Endothelial cell of umbilical vein (primary cell): ENCODE data around the gene ZBTB18. TPM values are rescaled to one million over a fixed set of nuclear protein-coding genes. Genes with fewer than 3 reads are reported as not detected.

ENCODE experiments used
- BruUV-seq: library from RNA; stranded (reverse); fragments of 400-500 nt; replicated peaks from 2 replicates; lab custom pipeline; 2021; lab: Mats Ljungman, UMichigan
- CTCF ChIA-PET: fragments of 300-600, 350-600 bp; sonication (Branson Sonifier 250); formaldehyde crosslinking; loops from one replicate; lab custom pipeline; 2021; ENCODE audit warnings: antibody characterized with exemption, inconsistent platforms; lab: Charles Lee
- POLR2A ChIA-PET: fragments of 300-600, 350-600 bp; sonication (Branson Sonifier 250); formaldehyde crosslinking; loops from one replicate; lab custom pipeline; 2021; ENCODE audit warnings: antibody characterized with exemption, inconsistent platforms; lab: Charles Lee
- DNase-seq: peaks from one replicate; pipeline ENCODE4 v3.0.0-alpha.2; 2011; ENCODE audit warnings: low read depth, low spot score
- FAIRE-seq: peaks from 2 replicates; lab custom pipeline; 2011; peaks lifted over from hg19 to GRCh38; lab: Jason Lieb, UNC
- H2AFZ ChIP-seq: 2 replicates; pipeline ENCODE4 v1.6.0; 2012; ENCODE audit warnings: low read depth, low read length, control low read depth, inconsistent platforms
- H3K27ac ChIP-seq: 2 replicates; pipeline ENCODE4 v1.5.1; 2011; ENCODE audit warnings: low read depth, mild to moderate bottlenecking, control low read depth, low read length, moderate library complexity; ENCODE audit not compliant: insufficient read depth
- H3K27me3 ChIP-seq, 2 experiments: 2 replicates each; pipeline versions ENCODE4 v1.6.0 to v1.6.1; 2011; ENCODE audit warnings: low read length in 2 of 2, mixed read lengths in 1 of 2; ENCODE audit not compliant: control insufficient read depth in 2 of 2, insufficient read depth in 2 of 2
- H3K36me3 ChIP-seq, 2 experiments: 2 replicates in 1 of 2; 3 replicates in 1 of 2; pipeline ENCODE4 v1.5.1; 2011; ENCODE audit warnings: low read length in 2 of 2, mild to moderate bottlenecking in 1 of 2, moderate library complexity in 1 of 2; ENCODE audit not compliant: control insufficient read depth in 2 of 2, insufficient read depth in 2 of 2; ENCODE audit errors: extremely low read depth in 1 of 2
- H3K4me1 ChIP-seq: 3 replicates; pipeline ENCODE4 v1.5.1; 2011; ENCODE audit warnings: mild to moderate bottlenecking, low read length; ENCODE audit not compliant: control insufficient read depth, insufficient read depth; ENCODE audit errors: extremely low read depth
- H3K4me2 ChIP-seq: 2 replicates; pipeline ENCODE4 v1.6.1; 2011; ENCODE audit warnings: low read length, control low read depth, mixed read lengths; ENCODE audit not compliant: insufficient read depth
- H3K4me3 ChIP-seq, 3 experiments: fragments of 200-600 bp in 1 of 3; sonication (generic), shearing (Covaris generic) in 1 of 3; replicated peaks in 1 of 3; 2 replicates each; pipeline ENCODE4 v1.5.1; 2011 to 2016; ENCODE audit warnings: control low read depth in 3 of 3, low read length in 3 of 3, mild to moderate bottlenecking in 2 of 3, inconsistent platforms in 1 of 3, low read depth in 1 of 3, moderate library complexity in 1 of 3; ENCODE audit not compliant: insufficient read depth in 1 of 3
- H3K79me2 ChIP-seq: 2 replicates; pipeline ENCODE4 v1.6.0; 2012; ENCODE audit warnings: low read length, inconsistent platforms; ENCODE audit not compliant: control insufficient read depth, insufficient read depth
- H3K9ac ChIP-seq: replicated peaks from 2 replicates; pipeline ENCODE3; 2011; ENCODE audit warnings: low read length, control low read depth; ENCODE audit not compliant: insufficient read depth; ENCODE audit errors: extremely low read depth
- H3K9me1 ChIP-seq: replicated peaks from 3 replicates; pipeline ENCODE4 v1.6.0; 2011; ENCODE audit warnings: mild to moderate bottlenecking, low read length; ENCODE audit not compliant: control insufficient read depth, insufficient read depth; ENCODE audit errors: extremely low read depth
- H3K9me3 ChIP-seq: replicated peaks from 2 replicates; pipeline ENCODE4 v1.5.1; 2012; ENCODE audit warnings: low read length, inconsistent platforms; ENCODE audit not compliant: control insufficient read depth, insufficient read depth
- H4K20me1 ChIP-seq: replicated peaks from 2 replicates; pipeline ENCODE3; 2011; ENCODE audit warnings: mild to moderate bottlenecking, low read length; ENCODE audit not compliant: control insufficient read depth, insufficient read depth; ENCODE audit errors: extremely low read depth
- EZH2 ChIP-seq: IDR thresholded peaks from 2 replicates; pipeline ENCODE4 v1.6.1; 2012; ENCODE audit warnings: borderline replicate concordance, low read depth, mild to moderate bottlenecking, moderate library complexity, low read length, inconsistent platforms; ENCODE audit not compliant: severe bottlenecking
- FOS ChIP-seq: IDR thresholded peaks from 2 replicates; pipeline ENCODE4 v1.6.1; 2011; ENCODE audit warnings: mild to moderate bottlenecking, low read length, moderate library complexity, borderline replicate concordance; ENCODE audit not compliant: insufficient read depth
- GATA2 ChIP-seq: IDR thresholded peaks from 2 replicates; pipeline ENCODE4 v1.7.0; 2011; ENCODE audit warnings: low read depth, mild to moderate bottlenecking, moderate library complexity, mixed read lengths, low read length; ENCODE audit not compliant: insufficient read length, insufficient read depth
- JUN ChIP-seq: IDR thresholded peaks from 2 replicates; pipeline ENCODE4 v1.6.1; 2011; ENCODE audit warnings: borderline replicate concordance, low read depth; ENCODE audit not compliant: insufficient read length, insufficient read depth
- MYC ChIP-seq: IDR thresholded peaks from one replicate; pipeline ENCODE4 v1.6.1; 2011; ENCODE audit warnings: mild to moderate bottlenecking, low read depth, low read length
- POLR2A ChIP-seq: IDR thresholded peaks from 2 replicates; pipeline ENCODE4 v1.6.1; 2012; ENCODE audit warnings: low read depth, mild to moderate bottlenecking, control low read depth, low read length
- POLR2AphosphoS5 ChIP-seq: IDR thresholded peaks from 2 replicates; pipeline ENCODE4 v1.6.1; 2012; ENCODE audit warnings: low read depth, mild to moderate bottlenecking, control low read depth, low read length, moderate library complexity; ENCODE audit not compliant: insufficient read depth
- dilution Hi-C: fragments of 300-500 bp; cut with MboI; formaldehyde crosslinking; loops from one replicate; pipeline ENCODE4 v1.15.0; 2019; ENCODE audit warnings: low sequenced_read_pairs; ENCODE audit not compliant: extremely low pct_ligation_motif_present
- intact Hi-C: fragments of 100-400 bp; cut with micrococcal nuclease; formaldehyde crosslinking; loops from one replicate; pipeline ENCODE4 v1.10.0; 2022
- polyA plus RNA-seq, 4 experiments: library from polyadenylated mRNA; depleted of rRNA in 3 of 4; stranded (reverse) in 3 of 4; unstranded in 1 of 4; fragments of >200 nt; gene quantifications; 2 replicates each; pipeline versions ENCODE4 v1.2.1 to v1.2.3, GENCODE V29; 2011 to 2012; ENCODE audit warnings: missing spikeins in 1 of 4
- total RNA-seq: library from RNA; stranded (reverse); gene quantifications from 2 replicates; pipeline ENCODE4 v1.2.3, GENCODE V29; 2021
- TF ChIP-seq, protein P1 (sequence below): IDR thresholded peaks from 2 replicates; pipeline ENCODE4 v1.6.1; 2011; ENCODE audit not compliant: insufficient read depth, insufficient read length
- TF ChIP-seq, protein P2 (sequence below), 2 donors: IDR thresholded peaks; 1 replicate in 1 of 2; 2 replicates in 1 of 2; pipeline ENCODE4 v1.5.1; 2011; ENCODE audit warnings: low read length in 2 of 2, mild to moderate bottlenecking in 2 of 2, moderate library complexity in 2 of 2, control low read depth in 1 of 2, inconsistent platforms in 1 of 2, low read depth in 1 of 2; ENCODE audit not compliant: insufficient read depth in 1 of 2; ENCODE audit errors: extremely low read depth in 1 of 2

Gene ZBTB18
- total and polyA plus RNA-seq, 2 donors (not counting 3 experiments of a cell fraction or from before 2014, with no cell fraction given) = 15.5 to 21.1 TPM

DNA sequence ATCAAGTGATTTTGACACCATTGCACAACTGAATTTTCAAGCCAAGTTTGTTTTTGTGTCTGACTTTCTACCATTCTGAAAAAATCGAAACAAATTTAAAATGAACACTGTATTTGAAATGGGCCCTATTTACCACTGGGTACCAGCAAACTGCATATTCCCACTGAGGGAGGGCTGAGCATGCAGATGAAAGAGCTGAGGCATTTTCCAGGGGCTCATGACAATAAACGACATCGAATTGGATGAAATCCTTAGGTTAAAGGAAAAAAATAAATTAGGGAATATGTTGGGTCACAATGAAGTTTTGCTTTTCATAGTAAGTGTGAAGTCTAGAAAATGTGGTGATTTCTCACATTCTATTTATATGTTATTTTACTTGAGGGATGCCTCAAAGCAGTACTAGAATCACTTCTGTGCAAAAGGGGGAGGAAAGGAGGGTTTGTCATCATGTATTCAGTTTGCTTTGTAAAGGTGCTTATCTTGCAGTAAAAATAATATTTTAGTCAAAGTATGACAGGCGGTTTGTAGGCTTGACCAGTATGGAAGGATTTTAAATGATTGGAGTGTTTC is 11.2 kb downstream of the ZBTB18 start:
- Histone ChIP-seq H3K4me3 (no peak overlapping the region), H3K27ac (no peak overlapping the region), H3K36me3 (no peaks in the 10 kb centered on the region), H3K9me3 (no peaks in the 10 kb centered on the region), H3K4me1 (no peaks in the 10 kb centered on the region), H3K4me2 (no peak overlapping the region), H3K9me1 (no peaks in the 10 kb centered on the region), H4K20me1 (no peaks in the 10 kb centered on the region), H3K79me2 (no peaks in the 10 kb centered on the region), H3K9ac (no peak overlapping the region), H2AFZ (no peak overlapping the region), H3K27me3 (no peaks in the 10 kb centered on the region)
- CTCF ChIA-PET = interaction anchor here (0.5 to 2.5 kb wide), 3 partner anchors 10 to 372 kb away, joined by 3 to 13 read pairs (median 3); partner anchors contain the start of gene ZBTB18
- DNase-seq = no peak
- no TSS peak for BruUV-seq
- TF ChIP-seq EZH2 (no peak), POLR2A (no peak), MYC (no peak), POLR2AphosphoS5 (no peak), GATA2 (no peak), JUN (no peak), FOS (no peak)
- TF ChIP-seq, protein P1, sequence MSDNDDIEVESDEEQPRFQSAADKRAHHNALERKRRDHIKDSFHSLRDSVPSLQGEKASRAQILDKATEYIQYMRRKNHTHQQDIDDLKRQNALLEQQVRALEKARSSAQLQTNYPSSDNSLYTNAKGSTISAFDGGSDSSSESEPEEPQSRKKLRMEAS = no peak
- TF ChIP-seq, protein P2, sequence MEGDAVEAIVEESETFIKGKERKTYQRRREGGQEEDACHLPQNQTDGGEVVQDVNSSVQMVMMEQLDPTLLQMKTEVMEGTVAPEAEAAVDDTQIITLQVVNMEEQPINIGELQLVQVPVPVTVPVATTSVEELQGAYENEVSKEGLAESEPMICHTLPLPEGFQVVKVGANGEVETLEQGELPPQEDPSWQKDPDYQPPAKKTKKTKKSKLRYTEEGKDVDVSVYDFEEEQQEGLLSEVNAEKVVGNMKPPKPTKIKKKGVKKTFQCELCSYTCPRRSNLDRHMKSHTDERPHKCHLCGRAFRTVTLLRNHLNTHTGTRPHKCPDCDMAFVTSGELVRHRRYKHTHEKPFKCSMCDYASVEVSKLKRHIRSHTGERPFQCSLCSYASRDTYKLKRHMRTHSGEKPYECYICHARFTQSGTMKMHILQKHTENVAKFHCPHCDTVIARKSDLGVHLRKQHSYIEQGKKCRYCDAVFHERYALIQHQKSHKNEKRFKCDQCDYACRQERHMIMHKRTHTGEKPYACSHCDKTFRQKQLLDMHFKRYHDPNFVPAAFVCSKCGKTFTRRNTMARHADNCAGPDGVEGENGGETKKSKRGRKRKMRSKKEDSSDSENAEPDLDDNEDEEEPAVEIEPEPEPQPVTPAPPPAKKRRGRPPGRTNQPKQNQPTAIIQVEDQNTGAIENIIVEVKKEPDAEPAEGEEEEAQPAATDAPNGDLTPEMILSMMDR (IDR thresholded peaks at IDR 0.05; ENCODE audit: extremely low read depth in 1 of 2, insufficient read depth in 1 of 2, low read depth in 1 of 2, low read length in 2 of 2) = no peak
- intact Hi-C loops (no loop called here), dilution Hi-C loops (no loop called here)
- FAIRE-seq = no peak
- POLR2A ChIA-PET = no interaction called here
